GM12875 (cell line): ENCODE measurements around the gene COL9A2.

Experiments used
- H3K4me3 ChIP-seq: one replicate; pipeline ENCODE4 v1.5.1; 2011; ENCODE audit warnings: low read depth, low read length, control low read depth
- CTCF ChIP-seq: IDR thresholded peaks from 2 replicates; pipeline ENCODE4 v1.5.1; 2011; ENCODE audit warnings: low read depth, mild to moderate bottlenecking, control low read depth, inconsistent platforms, low read length, moderate library complexity, borderline replicate concordance; ENCODE audit not compliant: insufficient read depth

Gene COL9A2

GRCh38 chr1:40316595-40317393 lies at the start of gene COL9A2:
TSS of gene COL9A2 (minus strand) at chr1:40317286. CDS start at chr1:40317197, 89 bp downstream.
- no peak for TF ChIP-seq CTCF
- H3K4me3 ChIP-seq = peak within 1 kb of the TSS; percentile 48

- no peak overlapping the region for H3K4me3 ChIP-seq
- peak; percentile 37; the same call in 1 of the 2 replicates for TF ChIP-seq CTCF
Observed at GRCh38 chr1:40363721-40364120, 46.6 kb upstream of the COL9A2 start.

- TF ChIP-seq CTCF = no peak
- no peak overlapping the region for H3K4me3 ChIP-seq
Observed at GRCh38 chr1:40362699-40363098, 45.6 kb upstream of the COL9A2 start.

- no peak overlapping the region for H3K4me3 ChIP-seq
- no peak for TF ChIP-seq CTCF
Observed at GRCh38 chr1:40362199-40362598, 45.1 kb upstream of the COL9A2 start.

DNA sequence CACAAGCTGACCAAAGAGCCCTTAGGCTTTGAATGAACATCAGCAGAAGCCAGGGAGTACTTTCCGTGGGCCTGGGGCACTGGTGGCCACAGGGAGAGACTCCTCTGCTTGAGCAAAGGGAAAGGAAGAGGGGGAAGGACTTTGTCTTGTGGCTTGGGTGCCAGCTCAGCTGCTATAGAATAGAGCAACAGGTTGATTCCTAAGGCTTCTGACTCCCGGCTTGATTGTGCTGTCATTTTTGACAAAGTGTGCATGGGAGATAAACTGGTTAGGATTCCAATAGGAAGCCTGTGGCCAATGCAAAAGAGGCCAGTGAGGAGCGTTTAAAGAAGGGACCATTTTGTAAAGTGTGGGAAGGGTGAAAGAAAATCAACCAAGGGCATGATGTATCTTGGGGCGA lies 44.6 kb upstream of the COL9A2 start:
- no peak for TF ChIP-seq CTCF
- H3K4me3 ChIP-seq = no peak overlapping the region

GRCh38 chr1:40361201-40361600 lies 44.1 kb upstream of the COL9A2 start:
- no peak for TF ChIP-seq CTCF
- no peak overlapping the region for H3K4me3 ChIP-seq

GRCh38 chr1:40360631-40361030 lies 43.5 kb upstream of the COL9A2 start:
- no peak overlapping the region for H3K4me3 ChIP-seq
- no peak for TF ChIP-seq CTCF
